ENCODE data around the gene EFCAB8. TPM values are rescaled to one million over a fixed set of nuclear protein-coding genes. Genes with fewer than 3 reads are reported as not detected.

EFCAB8 gene
- total and polyA plus RNA-seq, 4 experiments from 2014 or later: 1.5 to 1.8 TPM; not detected in 2

GRCh38 chr20:32918751-32919150 is 60.0 kb downstream of the EFCAB8 start:
- no peaks in the 10 kb centered on the region for H3K4me1 Mint-ChIP-seq

GRCh38 chr20:32920066-32920465 is 61.3 kb downstream of the EFCAB8 start:
- CTCF ChIA-PET (ENCODE audit: partially characterized antibody): no interaction called here

More at GRCh38 chr20:32918751-32919150, 60.0 kb downstream of the EFCAB8 start:
- no peak for DNase-seq
- H3K27ac ChIP-seq (ENCODE audit: low read depth, low read length): no peak overlapping the region
- H3K9me3 ChIP-seq (ENCODE audit: control insufficient read depth in 1 of 2, low read length in 2 of 2): peaks cover 0 to 12% of the 10 kb centered on the region in 2 donors
- H3K27me3 ChIP-seq (ENCODE audit: insufficient read depth, low read length): no peaks in the 10 kb centered on the region
- no peaks in the 10 kb centered on the region for H3K4me1 ChIP-seq (ENCODE audit: insufficient read depth, low read length)
- H3K36me3 ChIP-seq (ENCODE audit: insufficient read depth, low read length): no peaks in the 10 kb centered on the region
- Mint-ChIP-seq H3K27ac (no peak overlapping the region), H3K27me3 (no peaks in the 10 kb centered on the region), H3K36me3 (peaks cover 7 to 24% of the 10 kb centered on the region in 2 donors), H3K4me3 (no peak overlapping the region), H3K9me3 (peaks cover 2 to 28% (median 21%) of the 10 kb centered on the region in 8 donors)
- ChIA-PET POLR2A (ENCODE audit: partially characterized antibody) (no interaction called here), CTCF (ENCODE audit: partially characterized antibody) (no interaction called here)
- intact Hi-C loops (cut with micrococcal nuclease): no loop called here
- no peak overlapping the region for H3K4me3 ChIP-seq (ENCODE audit: low read length in 2 of 2)

GRCh38 chr20:32920530-32921298 is 62.0 kb downstream of the EFCAB8 start:
- ChIA-PET CTCF (ENCODE audit: partially characterized antibody) (interaction anchor here (0.9 kb wide), 1 partner anchor 16 kb away, joined by 3 read pairs; no protein-coding TSS in a partner anchor), POLR2A (ENCODE audit: partially characterized antibody) (no interaction called here)
- Mint-ChIP-seq H3K4me1 (no peaks in the 10 kb centered on the region), H3K9me3 (peaks cover 0 to 12% (median 10%) of the 10 kb centered on the region in 8 donors), H3K27ac (peak overlapping the region in 1 of 7 donors; percentile 70), H3K4me3 (no peak overlapping the region), H3K27me3 (no peaks in the 10 kb centered on the region), H3K36me3 (peaks cover 5 to 11% of the 10 kb centered on the region in 2 donors)
- no peak overlapping the region for H3K27ac ChIP-seq (ENCODE audit: low read depth, low read length)
- intact Hi-C loops (cut with micrococcal nuclease): no loop called here
- peaks cover 0 to 1% of the 10 kb centered on the region in 2 donors for H3K9me3 ChIP-seq (ENCODE audit: control insufficient read depth in 1 of 2, low read length in 2 of 2)
- H3K4me3 ChIP-seq (ENCODE audit: low read length in 2 of 2): no peak overlapping the region
- DNase-seq: no peak
- no peaks in the 10 kb centered on the region for H3K36me3 ChIP-seq (ENCODE audit: insufficient read depth, low read length)
- H3K4me1 ChIP-seq (ENCODE audit: insufficient read depth, low read length): no peaks in the 10 kb centered on the region
- H3K27me3 ChIP-seq (ENCODE audit: insufficient read depth, low read length): no peaks in the 10 kb centered on the region

More at GRCh38 chr20:32920066-32920465, 61.3 kb downstream of the EFCAB8 start:
- DNase-seq: no peak
- H3K27me3 Mint-ChIP-seq: no peaks in the 10 kb centered on the region
- POLR2A ChIA-PET (ENCODE audit: partially characterized antibody): no interaction called here
- peaks cover 0 to 7% of the 10 kb centered on the region in 2 donors for H3K9me3 ChIP-seq (ENCODE audit: control insufficient read depth in 1 of 2, low read length in 2 of 2)
- no peak overlapping the region for H3K4me3 ChIP-seq (ENCODE audit: low read length in 2 of 2)
- H3K36me3 ChIP-seq (ENCODE audit: insufficient read depth, low read length): no peaks in the 10 kb centered on the region
- intact Hi-C loops (cut with micrococcal nuclease): no loop called here
- H3K27me3 ChIP-seq (ENCODE audit: insufficient read depth, low read length): no peaks in the 10 kb centered on the region
- no peaks in the 10 kb centered on the region for H3K4me1 ChIP-seq (ENCODE audit: insufficient read depth, low read length)
- peaks cover 5 to 15% of the 10 kb centered on the region in 2 donors for H3K36me3 Mint-ChIP-seq
- H3K9me3 Mint-ChIP-seq: peaks cover 2 to 18% (median 16%) of the 10 kb centered on the region in 8 donors
- H3K27ac Mint-ChIP-seq: peak overlapping the region in 1 of 7 donors; percentile 59
- no peak overlapping the region for H3K27ac ChIP-seq (ENCODE audit: low read depth, low read length)
- H3K4me3 Mint-ChIP-seq: peak overlapping the region in 1 of 8 donors; percentile 48
- no peaks in the 10 kb centered on the region for H3K4me1 Mint-ChIP-seq

- intact Hi-C loops (cut with micrococcal nuclease): no loop called here
- Mint-ChIP-seq H3K4me3 (no peak overlapping the region), H3K27me3 (no peaks in the 10 kb centered on the region), H3K9me3 (no peaks in the 10 kb centered on the region), H3K27ac (peak overlapping the region in 2 of 7 donors; percentile 38 to 52), H3K4me1 (no peaks in the 10 kb centered on the region), H3K36me3 (peaks cover 0 to 7% of the 10 kb centered on the region in 2 donors)
- no peak overlapping the region for H3K4me3 ChIP-seq (ENCODE audit: low read length in 2 of 2)
- POLR2A ChIA-PET (ENCODE audit: partially characterized antibody): no interaction called here
- no peaks in the 10 kb centered on the region for H3K9me3 ChIP-seq (ENCODE audit: control insufficient read depth in 1 of 2, low read length in 2 of 2)
- no peaks in the 10 kb centered on the region for H3K27me3 ChIP-seq (ENCODE audit: insufficient read depth, low read length)
- DNase-seq: no peak
- H3K4me1 ChIP-seq (ENCODE audit: insufficient read depth, low read length): no peaks in the 10 kb centered on the region
- CTCF ChIA-PET (ENCODE audit: partially characterized antibody): no interaction called here
- H3K27ac ChIP-seq (ENCODE audit: low read depth, low read length): no peak overlapping the region
- no peaks in the 10 kb centered on the region for H3K36me3 ChIP-seq (ENCODE audit: insufficient read depth, low read length)
Measured at GRCh38 chr20:32922466-32922865, 63.7 kb downstream of the EFCAB8 start.

- H3K4me3 ChIP-seq (ENCODE audit: low read length in 2 of 2): no peak overlapping the region
- H3K27ac Mint-ChIP-seq: no peak overlapping the region
- CTCF ChIA-PET (ENCODE audit: partially characterized antibody): no interaction called here
- H3K4me1 ChIP-seq (ENCODE audit: insufficient read depth, low read length): no peaks in the 10 kb centered on the region
- POLR2A ChIA-PET (ENCODE audit: partially characterized antibody): no interaction called here
- DNase-seq: no peak
- H3K9me3 ChIP-seq (ENCODE audit: control insufficient read depth in 1 of 2, low read length in 2 of 2): no peaks in the 10 kb centered on the region
- H3K4me1 Mint-ChIP-seq: no peaks in the 10 kb centered on the region
- intact Hi-C loops (cut with micrococcal nuclease): no loop called here
- no peak overlapping the region for H3K4me3 Mint-ChIP-seq
- H3K9me3 Mint-ChIP-seq: no peaks in the 10 kb centered on the region
- no peak overlapping the region for H3K27ac ChIP-seq (ENCODE audit: low read depth, low read length)
- no peaks in the 10 kb centered on the region for H3K27me3 Mint-ChIP-seq
- no peaks in the 10 kb centered on the region for H3K27me3 ChIP-seq (ENCODE audit: insufficient read depth, low read length)
- no peaks in the 10 kb centered on the region for H3K36me3 ChIP-seq (ENCODE audit: insufficient read depth, low read length)
- H3K36me3 Mint-ChIP-seq: no peaks in the 10 kb centered on the region
Measured at GRCh38 chr20:32924781-32925180, 66.1 kb downstream of the EFCAB8 start.

- no peak overlapping the region for H3K4me3 Mint-ChIP-seq
- no peaks in the 10 kb centered on the region for H3K4me1 ChIP-seq (ENCODE audit: insufficient read depth, low read length)
- no peak overlapping the region for H3K27ac ChIP-seq (ENCODE audit: low read depth, low read length)
- ChIA-PET POLR2A (ENCODE audit: partially characterized antibody) (no interaction called here), CTCF (ENCODE audit: partially characterized antibody) (interaction anchor here (1.6 kb wide), 1 partner anchor 23 kb away, joined by 3 read pairs; no protein-coding TSS in a partner anchor)
- H3K27me3 ChIP-seq (ENCODE audit: insufficient read depth, low read length): no peaks in the 10 kb centered on the region
- H3K27ac Mint-ChIP-seq: no peak overlapping the region
- H3K36me3 ChIP-seq (ENCODE audit: insufficient read depth, low read length): no peaks in the 10 kb centered on the region
- no peaks in the 10 kb centered on the region for H3K27me3 Mint-ChIP-seq
- no peak for DNase-seq
- no peaks in the 10 kb centered on the region for H3K36me3 Mint-ChIP-seq
- no peaks in the 10 kb centered on the region for H3K4me1 Mint-ChIP-seq
- no peak overlapping the region for H3K4me3 ChIP-seq (ENCODE audit: low read length in 2 of 2)
- no peaks in the 10 kb centered on the region for H3K9me3 ChIP-seq (ENCODE audit: control insufficient read depth in 1 of 2, low read length in 2 of 2)
- no peaks in the 10 kb centered on the region for H3K9me3 Mint-ChIP-seq
- intact Hi-C loops (cut with micrococcal nuclease): no loop called here
Measured at GRCh38 chr20:32925481-32926196, 66.9 kb downstream of the EFCAB8 start.

GRCh38 chr20:32929162-32929561 is 70.4 kb downstream of the EFCAB8 start:
- Mint-ChIP-seq H3K27ac (no peak overlapping the region), H3K36me3 (no peaks in the 10 kb centered on the region), H3K4me1 (peaks cover 0 to 1% (median 0%) of the 10 kb centered on the region in 4 donors), H3K9me3 (no peaks in the 10 kb centered on the region), H3K27me3 (no peaks in the 10 kb centered on the region), H3K4me3 (no peak overlapping the region)
- no peak for DNase-seq
- POLR2A ChIA-PET (ENCODE audit: partially characterized antibody): no interaction called here
- Histone ChIP-seq H3K4me1 (ENCODE audit: insufficient read depth, low read length) (no peaks in the 10 kb centered on the region), H3K4me3 (ENCODE audit: low read length in 2 of 2) (no peak overlapping the region), H3K27ac (ENCODE audit: low read depth, low read length) (no peak overlapping the region), H3K36me3 (ENCODE audit: insufficient read depth, low read length) (no peaks in the 10 kb centered on the region), H3K9me3 (ENCODE audit: control insufficient read depth in 1 of 2, low read length in 2 of 2) (no peaks in the 10 kb centered on the region), H3K27me3 (ENCODE audit: insufficient read depth, low read length) (no peaks in the 10 kb centered on the region)
- CTCF ChIA-PET (ENCODE audit: partially characterized antibody): no interaction called here
- intact Hi-C loops (cut with micrococcal nuclease): no loop called here
